Thyroid gland (tissue), 4 donors: ENCODE measurements around the gene TBL1XR1.

Experiments
- POLR2A ChIP-seq, 2 donors: fragments of 450-650 bp; IDR thresholded peaks; one replicate each; pipeline ENCODE4 v1.6.1; 2017; ENCODE audit warnings: antibody characterized with exemption in 2 of 2, mild to moderate bottlenecking in 2 of 2, moderate library complexity in 1 of 2
- TF ChIP-seq, protein P1 (sequence below), 6 experiments: fragments of 200-600 bp in 3 of 6; fragments of 450-650 bp in 3 of 6; sonication (generic) in 3 of 6; IDR thresholded peaks; one replicate each; pipeline ENCODE4 v1.5.1; 2016 to 2019; ENCODE audit warnings: antibody characterized with exemption in 6 of 6, mild to moderate bottlenecking in 2 of 6, inconsistent platforms in 1 of 6, moderate library complexity in 1 of 6

DNA sequence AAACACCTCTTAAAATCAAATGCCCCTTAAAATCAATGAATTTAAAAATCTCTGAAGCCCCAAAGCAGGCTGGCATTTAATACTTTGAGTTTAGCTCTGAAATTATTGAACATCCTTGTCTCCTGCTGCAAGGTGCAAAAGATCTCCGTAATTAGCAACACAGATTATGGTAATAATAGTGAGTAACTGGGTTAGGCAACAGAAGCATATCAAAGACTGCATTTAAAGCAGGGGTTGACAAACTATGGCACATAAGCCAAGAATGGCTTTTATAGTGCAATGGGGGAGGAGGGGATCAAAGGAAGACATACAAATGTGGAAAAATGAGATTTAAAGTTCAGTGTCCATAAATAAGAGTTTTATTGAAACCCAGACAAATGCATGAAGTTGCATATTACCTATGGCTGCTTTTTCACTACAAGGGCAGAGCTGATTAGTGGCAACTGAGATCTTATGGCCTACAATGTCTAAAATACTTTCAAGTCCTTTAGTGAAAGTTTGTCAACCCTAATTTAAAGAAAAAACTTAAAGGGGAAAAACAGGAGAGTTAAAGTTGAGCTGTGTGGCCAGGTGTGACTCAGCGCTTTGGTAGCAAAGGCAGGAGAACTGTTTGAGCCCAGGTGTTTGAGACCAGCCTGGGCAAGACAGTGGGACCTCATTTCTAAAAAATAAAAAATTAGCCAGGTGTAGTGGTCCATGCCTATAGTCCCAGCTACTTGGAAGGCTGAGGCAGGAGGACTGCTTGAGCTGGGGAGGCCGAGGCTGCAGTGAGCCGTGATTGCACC is 157.6 kb downstream of the TBL1XR1 start:
- TF ChIP-seq, protein P1, sequence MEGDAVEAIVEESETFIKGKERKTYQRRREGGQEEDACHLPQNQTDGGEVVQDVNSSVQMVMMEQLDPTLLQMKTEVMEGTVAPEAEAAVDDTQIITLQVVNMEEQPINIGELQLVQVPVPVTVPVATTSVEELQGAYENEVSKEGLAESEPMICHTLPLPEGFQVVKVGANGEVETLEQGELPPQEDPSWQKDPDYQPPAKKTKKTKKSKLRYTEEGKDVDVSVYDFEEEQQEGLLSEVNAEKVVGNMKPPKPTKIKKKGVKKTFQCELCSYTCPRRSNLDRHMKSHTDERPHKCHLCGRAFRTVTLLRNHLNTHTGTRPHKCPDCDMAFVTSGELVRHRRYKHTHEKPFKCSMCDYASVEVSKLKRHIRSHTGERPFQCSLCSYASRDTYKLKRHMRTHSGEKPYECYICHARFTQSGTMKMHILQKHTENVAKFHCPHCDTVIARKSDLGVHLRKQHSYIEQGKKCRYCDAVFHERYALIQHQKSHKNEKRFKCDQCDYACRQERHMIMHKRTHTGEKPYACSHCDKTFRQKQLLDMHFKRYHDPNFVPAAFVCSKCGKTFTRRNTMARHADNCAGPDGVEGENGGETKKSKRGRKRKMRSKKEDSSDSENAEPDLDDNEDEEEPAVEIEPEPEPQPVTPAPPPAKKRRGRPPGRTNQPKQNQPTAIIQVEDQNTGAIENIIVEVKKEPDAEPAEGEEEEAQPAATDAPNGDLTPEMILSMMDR (IDR thresholded peaks at IDR 0.05): no peak
- TF ChIP-seq POLR2A (IDR thresholded peaks at IDR 0.05): no peak
